GM21360 (cell line): ENCODE data around the gene LCN2.
"Not testable (repeated sequence)": the region's sequence is repeated elsewhere in the genome, so short reads cannot be mapped to it uniquely, and the experiment has no call there.

Experiments used
- ATAC-seq: cut with Tn5 transposase; IDR thresholded peaks from one replicate; pipeline ENCODE4 v1.9.1; 2021; ENCODE audit warnings: mild to moderate bottlenecking, moderate library complexity; ENCODE audit not compliant: unreplicated experiment

LCN2 gene

DNA sequence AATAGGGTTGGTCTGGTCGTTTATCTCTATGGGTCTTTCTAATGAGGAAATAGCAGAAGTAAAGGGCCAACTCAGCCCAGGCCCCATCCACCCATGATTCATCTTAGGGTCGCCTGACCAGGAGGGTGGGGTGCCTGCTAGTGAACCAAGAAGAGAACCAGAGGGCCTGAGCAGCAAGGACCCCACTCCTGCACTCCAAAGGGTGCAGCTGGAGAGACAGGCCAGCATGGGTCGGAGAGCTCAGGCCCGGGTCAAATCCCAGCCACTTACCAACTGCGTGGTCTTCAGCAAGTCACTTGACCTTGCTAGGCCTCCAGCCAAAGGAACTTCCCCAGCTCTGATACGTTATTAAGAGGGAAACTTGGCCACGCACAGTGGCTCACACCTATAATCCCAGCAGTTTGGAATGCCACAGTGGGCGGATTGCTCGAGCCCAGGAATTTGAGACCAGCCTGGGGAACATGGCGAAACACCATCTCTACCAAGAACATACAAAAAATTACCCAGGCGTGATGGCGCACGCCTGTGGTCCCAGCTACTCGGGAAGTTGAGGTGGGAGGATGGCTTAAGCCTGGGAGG lies 15.1 kb downstream of the LCN2 start:
- no peak for ATAC-seq

GRCh38 chr9:128166169-128166568 lies 16.9 kb downstream of the LCN2 start:
- ATAC-seq: no peak

DNA sequence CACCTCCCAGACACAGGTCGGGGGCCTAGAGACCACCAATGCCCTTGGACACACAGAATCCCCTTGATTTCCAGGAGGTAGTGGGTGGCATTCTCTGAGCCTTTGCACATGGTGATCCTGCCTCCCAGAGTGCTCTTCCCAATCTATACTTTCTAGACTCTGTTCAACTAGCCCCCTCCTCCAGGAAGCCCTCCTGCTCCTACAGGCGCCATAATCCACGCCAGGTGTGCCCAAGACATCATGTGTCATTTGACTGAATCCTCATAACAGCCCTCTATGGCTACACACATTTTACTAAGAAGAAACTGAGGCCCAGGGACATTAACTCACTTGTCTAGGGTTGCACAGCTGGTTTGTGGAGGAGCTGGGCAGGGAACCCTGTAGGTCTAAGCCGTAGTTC lies 18.0 kb downstream of the LCN2 start:
- no peak for ATAC-seq

GRCh38 chr9:128168731-128169308 lies 19.6 kb downstream of the LCN2 start:
- ATAC-seq: no peak

DNA sequence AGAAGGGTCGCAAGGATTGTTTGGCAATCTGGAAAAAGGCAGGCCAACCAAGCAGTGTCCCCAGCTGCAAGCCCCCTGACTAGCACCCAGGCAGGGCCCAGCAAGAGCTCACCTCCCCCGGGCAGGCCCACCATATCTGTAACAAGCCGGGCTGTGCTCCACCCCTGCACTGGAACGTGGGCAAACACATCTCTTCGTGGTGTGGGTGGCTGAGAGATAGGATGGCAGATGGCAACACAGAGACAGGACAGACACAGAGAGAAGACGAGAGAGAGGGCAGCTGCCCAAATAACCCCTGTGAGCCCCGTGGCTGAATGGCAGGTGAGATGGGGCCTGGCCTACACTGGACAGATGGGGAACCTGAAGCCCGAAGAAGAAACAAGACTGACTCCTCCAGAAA lies 20.2 kb downstream of the LCN2 start:
- no peak for ATAC-seq

- ATAC-seq: no peak
These were observed 20.7 kb downstream of the LCN2 start for GRCh38 chr9:128169925-128170324.

DNA sequence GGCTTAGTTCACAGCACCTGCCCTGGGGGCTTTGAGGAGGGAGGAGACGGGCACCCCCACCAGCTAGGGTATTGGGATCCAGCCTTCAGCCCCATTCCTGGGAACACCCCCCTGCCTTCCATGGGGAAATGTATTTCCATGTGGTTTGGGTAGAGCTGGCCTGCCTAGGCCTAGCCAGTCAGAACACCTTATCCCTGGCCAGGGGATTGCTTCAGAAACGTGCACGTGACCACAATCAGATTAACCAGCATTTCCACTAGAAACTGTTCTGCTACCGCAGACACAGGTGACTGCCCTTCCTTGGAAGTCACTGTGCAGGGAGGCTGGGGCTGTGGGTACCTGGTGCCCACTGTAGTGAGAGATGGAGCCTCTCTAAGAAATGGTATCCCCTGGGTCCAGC lies 24.8 kb downstream of the LCN2 start:
- ATAC-seq: no peak

GRCh38 chr9:128175102-128175563 lies 25.9 kb downstream of the LCN2 start:
- ATAC-seq: no peak

DNA sequence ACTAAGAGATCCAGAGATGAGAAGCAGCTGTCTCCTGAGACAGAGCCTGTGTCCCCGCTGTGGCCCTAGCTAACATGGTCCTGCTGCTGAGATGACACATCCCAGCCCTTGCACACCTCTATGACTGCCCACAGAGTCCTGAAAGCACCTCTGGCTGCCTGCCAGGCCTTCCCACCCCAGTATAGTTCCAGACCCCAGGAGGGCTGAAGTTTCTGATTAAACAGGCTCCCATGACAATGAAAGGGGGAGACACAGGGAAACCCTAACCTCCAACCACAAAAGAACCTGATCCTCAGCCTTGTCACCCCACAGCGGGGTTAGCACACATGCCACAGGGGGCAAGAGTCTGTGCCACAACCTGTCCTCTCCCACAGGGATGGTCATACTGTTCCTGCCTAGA lies 26.5 kb downstream of the LCN2 start:
- ATAC-seq: no peak

DNA sequence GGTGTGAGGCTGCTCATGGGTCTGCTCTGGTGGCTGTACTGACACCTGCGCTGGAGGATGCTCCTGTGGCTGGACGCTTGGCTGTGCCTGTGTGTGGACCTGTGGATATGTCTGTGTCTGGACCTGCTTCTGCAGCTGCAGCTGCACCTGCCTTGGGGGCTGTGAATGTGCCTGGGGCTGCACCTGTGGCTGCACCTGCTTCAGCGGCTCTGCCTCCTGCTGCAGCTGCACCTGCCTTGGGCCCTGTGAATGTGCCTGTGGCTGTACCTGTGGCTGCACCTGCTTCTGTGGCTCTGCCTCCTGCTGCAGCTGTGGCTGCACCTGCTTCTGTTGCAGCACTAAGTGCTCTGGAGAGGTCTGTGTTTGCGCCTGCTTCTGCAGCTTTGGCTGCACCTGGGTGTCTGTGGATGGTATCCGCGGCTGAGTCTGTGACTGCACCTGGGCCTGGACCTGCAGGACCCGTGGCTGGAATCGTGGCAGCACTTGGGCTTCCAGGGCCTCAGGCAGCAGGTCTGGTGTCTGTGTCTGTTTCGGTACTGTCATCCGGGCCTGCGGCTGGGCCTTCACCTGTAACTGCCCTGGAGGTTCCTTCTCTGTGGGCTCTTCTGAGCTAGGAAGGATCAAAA lies 29.7 kb downstream of the LCN2 start:
- ATAC-seq: no peak

DNA sequence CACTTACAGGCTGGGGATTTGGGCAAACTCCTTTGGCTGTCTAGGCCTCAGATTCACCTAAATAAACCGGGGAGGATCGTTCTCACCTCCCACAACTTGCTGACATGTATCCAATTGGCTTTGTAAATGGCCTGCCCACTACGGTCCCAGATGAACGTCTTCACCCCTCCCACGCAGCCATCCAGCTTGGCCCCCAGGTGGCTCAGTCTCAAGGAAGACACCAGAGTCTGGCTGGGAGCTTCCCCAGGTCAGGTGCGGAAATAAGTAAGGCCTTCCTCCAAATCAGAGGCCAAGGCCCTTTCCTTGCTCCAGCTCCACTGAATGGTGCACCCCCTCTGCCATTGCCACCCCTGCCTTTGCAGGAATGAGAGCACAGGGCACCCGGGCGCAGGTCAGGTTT lies 30.7 kb downstream of the LCN2 start:
- ATAC-seq: no peak

GRCh38 chr9:128180447-128180846 lies 31.2 kb downstream of the LCN2 start:
- ATAC-seq: no peak

DNA sequence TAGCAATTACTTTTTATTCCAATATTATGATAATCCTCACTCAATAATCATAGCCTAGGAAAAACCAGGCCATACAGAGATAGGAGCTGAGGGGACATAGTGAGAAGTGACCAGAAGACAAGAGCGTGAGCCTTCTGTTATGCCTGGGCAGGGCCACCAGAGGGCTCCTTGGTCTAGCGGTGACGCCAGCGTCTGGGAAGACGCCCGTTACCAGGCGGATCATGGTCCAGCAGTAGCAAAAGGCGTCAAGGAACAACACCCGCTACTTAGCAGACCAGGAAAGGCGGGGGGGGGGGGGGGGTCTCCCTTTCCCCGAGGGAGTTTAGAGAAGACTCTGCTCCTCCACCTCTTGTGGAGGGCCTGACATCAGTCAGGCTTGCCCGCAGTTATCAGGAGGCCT lies 32.2 kb downstream of the LCN2 start:
- ATAC-seq: not testable (repeated sequence)

- no peak for ATAC-seq
These were observed 33.8 kb downstream of the LCN2 start for GRCh38 chr9:128182893-128183588.

DNA sequence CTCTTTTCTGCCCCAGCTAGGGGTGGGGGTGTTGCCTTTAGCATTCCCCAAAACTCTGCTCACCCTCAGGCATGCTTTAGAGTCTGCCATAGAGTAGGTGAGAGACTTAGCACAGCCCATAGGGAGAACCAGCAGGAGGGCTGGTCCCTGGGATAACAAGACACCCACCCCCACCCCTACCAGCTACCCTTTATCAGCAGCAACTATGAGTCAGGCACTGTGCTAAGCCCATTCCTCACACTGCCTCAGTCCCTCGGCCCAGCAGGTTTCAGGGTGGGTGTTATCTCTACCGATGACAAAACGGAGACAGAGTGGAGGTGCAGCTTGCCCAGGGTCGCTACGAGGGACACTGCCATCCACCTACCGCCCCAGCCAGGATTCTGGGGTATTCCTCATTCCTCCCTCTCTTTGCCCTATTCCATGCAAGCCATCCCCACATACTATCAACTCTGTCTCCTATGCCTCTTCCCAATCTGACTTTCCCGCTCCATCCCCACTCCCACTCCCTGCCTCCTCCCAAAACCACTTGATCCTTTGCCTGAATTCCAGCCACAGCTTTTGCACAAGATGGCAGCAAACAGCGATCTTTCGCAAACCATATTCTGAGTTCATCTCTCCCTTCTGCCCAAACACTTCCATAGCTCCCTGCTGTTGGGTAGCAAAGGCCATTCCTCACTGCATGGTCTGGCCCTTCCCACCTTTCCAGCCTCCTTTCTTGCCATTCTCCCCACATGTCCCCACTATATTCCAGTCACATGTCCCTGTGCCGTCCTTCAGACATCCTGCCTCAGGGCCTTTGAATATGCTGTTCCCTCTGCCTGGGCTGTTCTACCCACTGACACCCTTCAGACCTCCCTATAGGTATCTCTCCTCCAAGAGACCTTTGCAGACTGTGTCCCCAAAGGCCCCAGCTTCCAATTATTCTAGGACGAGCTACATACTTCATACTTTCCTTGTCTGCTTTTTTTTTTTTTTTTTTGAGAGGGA lies 37.0 kb downstream of the LCN2 start:
- no peak for ATAC-seq

- no peak for ATAC-seq
These were observed 38.1 kb downstream of the LCN2 start for GRCh38 chr9:128187361-128187760.

GRCh38 chr9:128188209-128188608 lies 39.0 kb downstream of the LCN2 start:
- ATAC-seq: no peak

GRCh38 chr9:128190013-128190412 lies 40.8 kb downstream of the LCN2 start:
- ATAC-seq: no peak

DNA sequence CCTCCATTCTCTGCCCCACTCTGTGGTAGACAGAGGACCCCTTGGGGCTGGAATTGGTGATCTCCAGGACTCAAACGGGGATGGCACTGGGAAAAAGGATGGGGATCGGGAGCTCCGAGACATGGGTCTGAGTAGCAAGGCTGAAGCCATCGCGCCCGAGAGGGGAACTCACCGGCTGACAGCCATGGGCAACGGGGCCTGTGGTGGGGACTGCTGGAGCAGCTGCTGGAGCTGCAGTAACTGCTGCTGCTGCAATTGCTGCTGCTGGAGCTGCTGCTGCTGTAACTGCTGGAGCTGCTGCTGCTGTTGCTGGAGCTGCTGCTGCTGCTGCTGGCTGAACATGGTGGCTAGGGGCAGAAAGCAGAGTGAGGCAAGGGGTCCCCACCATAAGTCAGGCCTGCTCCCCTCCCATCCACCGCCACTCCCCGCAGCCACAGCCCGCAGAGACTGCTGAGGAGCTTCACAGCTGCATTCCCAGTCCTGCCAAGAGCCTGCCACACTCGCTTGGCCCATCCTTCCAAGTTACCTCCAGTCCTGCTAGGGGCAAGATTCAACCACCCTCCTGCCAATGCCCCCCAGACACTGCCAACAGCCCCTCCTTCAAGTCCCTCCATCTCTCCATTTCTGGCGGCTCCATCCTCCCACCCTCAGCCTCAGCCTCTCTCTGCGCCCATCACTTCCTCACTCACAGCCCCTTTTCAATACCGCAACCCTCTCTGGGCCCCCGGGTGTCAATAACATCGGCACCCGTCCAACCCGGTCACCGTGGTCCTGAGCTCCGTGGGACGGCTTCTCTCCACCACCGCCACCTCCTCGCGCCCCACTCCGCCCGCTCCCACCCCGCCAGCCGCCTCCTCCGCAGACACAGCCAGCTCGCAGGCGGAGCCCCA lies 41.5 kb downstream of the LCN2 start:
- peak; percentile 4 for ATAC-seq
